GM13977 (cell line): ENCODE measurements around the gene SLC44A5.
"Not testable (repeated sequence)": the region's sequence is repeated elsewhere in the genome, so short reads cannot be mapped to it uniquely, and the experiment has no call there.

Experiments used
- DNase-seq: peaks from one replicate; pipeline ENCODE4 v3.0.0; 2012; ENCODE audit warnings: low spot score
- CTCF ChIP-seq: IDR thresholded peaks from 2 replicates; pipeline ENCODE4 v1.5.1; 2012; ENCODE audit warnings: mild to moderate bottlenecking, control low read depth; ENCODE audit not compliant: insufficient read depth; ENCODE audit errors: extremely low read depth, missing control alignments
- in situ Hi-C: fragments of 300-500 bp; cut with MboI; formaldehyde crosslinking; loops from one replicate; pipeline ENCODE4 v1.12.0; 2022; ENCODE audit warnings: low sequenced_read_pairs, low pct_unique_long_range_greater_than_20kb, mixed read lengths, inconsistent platforms; ENCODE audit not compliant: unreplicated experiment

Gene SLC44A5

GRCh38 chr1:75373542-75374159 is 237.3 kb downstream of the SLC44A5 start:
- DNase-seq = no peak
- TF ChIP-seq CTCF = no peak
- in situ Hi-C loops = no loop called here

DNA sequence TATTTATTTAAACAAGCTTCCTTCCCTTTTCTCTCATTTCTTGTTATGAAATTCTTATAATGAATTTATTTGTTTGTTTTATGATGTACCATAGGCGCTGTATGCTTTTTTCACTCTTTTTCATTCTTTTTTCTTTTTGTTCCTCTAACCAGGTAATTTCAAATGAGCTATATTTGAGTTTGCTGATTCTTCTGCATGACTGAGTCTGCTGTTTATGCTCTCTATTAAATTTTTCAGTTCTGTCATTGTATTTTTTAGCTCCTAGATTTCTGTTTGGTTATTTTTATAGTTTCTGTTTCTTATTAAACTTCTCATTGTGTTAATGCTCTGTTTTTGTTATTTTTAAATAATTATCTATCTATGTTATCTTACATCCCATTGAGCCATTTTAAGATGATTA is 244.3 kb downstream of the SLC44A5 start:
- in situ Hi-C loops = no loop called here
- DNase-seq = no peak
- no peak for TF ChIP-seq CTCF

DNA sequence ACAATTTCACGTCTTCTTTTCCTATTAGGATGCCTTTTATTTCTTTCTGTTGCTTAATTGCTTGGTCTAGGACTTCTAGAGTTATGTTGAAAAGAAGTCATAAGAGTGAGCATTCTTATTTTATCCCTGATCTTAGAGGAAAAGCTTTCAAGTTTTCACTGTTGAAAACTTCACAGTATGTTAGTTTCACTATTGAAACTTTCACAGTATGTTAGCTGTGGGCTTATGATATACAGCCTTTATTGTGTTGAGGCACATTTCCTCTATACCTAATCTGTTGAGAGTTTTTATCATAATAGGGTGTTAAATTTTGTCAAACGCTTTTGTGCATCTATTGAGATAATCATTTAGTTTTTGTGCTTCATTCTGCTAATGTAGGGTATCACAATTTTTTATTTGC is 249.7 kb downstream of the SLC44A5 start:
- in situ Hi-C loops = no loop called here
- no peak for TF ChIP-seq CTCF

DNA sequence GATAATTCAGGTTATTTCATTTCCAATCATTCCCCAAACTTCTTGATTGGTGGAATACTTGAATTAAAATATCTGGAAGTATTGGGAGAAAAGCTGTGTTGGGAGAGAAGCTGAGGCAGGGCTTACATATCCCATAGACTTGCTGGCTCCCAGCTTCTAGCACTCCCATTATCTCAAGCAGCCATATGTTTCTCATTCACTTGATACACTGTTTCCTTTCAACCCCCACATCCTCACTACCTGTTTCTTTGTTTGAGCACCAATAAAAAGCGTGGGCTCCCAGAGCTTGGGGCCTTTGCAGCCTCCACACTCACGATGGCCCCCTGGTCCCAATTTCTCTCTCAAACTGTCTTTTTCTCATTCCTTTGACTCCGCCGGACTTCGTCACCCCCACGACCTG is 256.6 kb downstream of the SLC44A5 start:
- in situ Hi-C loops = not testable (repeated sequence)

More for the DNA sequence above, 249.7 kb downstream of the SLC44A5 start:
- DNase-seq = no peak

GRCh38 chr1:75353051-75353450 is 257.9 kb downstream of the SLC44A5 start:
- TF ChIP-seq CTCF = no peak
- DNase-seq = no peak
- in situ Hi-C loops = no loop called here

More for the DNA sequence above, 256.6 kb downstream of the SLC44A5 start:
- not testable (repeated sequence) for DNase-seq

- no peak for DNase-seq
- in situ Hi-C loops = no loop called here
- no peak for TF ChIP-seq CTCF
Observed at GRCh38 chr1:75345538-75346292, 265.2 kb downstream of the SLC44A5 start.

DNA sequence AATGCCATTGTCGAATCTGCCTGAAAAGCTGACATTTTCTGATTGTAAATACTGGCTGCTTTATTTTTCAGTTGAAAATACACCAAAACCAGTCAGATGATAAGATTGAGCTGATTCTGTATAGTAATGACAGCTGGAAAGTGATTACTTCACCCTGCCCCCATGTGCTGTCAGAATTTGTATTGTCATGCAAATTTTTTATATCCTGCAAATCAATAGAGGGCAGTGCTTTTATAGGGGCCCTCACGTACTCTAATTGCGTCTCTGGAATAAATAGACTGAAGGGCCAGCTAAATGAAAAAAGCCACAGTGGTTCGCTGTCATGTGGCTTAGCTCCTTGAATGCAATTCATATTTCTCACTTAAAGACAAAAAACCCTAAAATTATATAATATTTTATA is 268.1 kb downstream of the SLC44A5 start:
- in situ Hi-C loops = no loop called here
- DNase-seq = no peak
- no peak for TF ChIP-seq CTCF
